GM13977 (cell line): Measurements from ENCODE around the gene BPHL.

Experiments
- DNase-seq: peaks from one replicate; pipeline ENCODE4 v3.0.0; 2012; ENCODE audit warnings: low spot score
- CTCF ChIP-seq: IDR thresholded peaks from 2 replicates; pipeline ENCODE4 v1.5.1; 2012; ENCODE audit warnings: mild to moderate bottlenecking, control low read depth; ENCODE audit not compliant: insufficient read depth; ENCODE audit errors: extremely low read depth, missing control alignments
- in situ Hi-C: fragments of 300-500 bp; cut with MboI; formaldehyde crosslinking; loops from one replicate; pipeline ENCODE4 v1.12.0; 2022; ENCODE audit warnings: low sequenced_read_pairs, low pct_unique_long_range_greater_than_20kb, mixed read lengths, inconsistent platforms; ENCODE audit not compliant: unreplicated experiment

BPHL gene

GRCh38 chr6:3199382-3199781 lies 80.9 kb downstream of the BPHL start:
- in situ Hi-C loops, result no loop called here
- TF ChIP-seq CTCF, result no peak
- DNase-seq, result no peak

DNA sequence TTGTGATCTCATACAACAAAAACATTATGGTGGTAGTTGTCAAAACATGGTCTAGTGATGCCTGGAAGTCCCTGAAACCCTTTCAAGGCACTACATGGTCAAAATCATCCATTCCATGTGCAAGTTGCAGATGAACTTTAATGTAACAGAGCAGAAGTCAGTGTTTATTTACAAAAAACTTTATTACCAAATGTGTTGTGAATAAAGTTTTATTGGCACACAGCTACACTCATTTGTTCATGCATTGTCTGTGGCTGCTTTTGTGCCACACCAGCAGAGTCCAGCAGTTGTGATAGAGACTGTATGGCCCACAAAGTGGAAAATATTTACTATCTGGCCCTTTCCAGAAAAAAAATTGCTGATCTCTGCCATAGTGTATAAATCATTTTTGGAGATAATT lies 82.2 kb downstream of the BPHL start:
- DNase-seq, result no peak
- in situ Hi-C loops, result no loop called here
- TF ChIP-seq CTCF, result no peak

DNA sequence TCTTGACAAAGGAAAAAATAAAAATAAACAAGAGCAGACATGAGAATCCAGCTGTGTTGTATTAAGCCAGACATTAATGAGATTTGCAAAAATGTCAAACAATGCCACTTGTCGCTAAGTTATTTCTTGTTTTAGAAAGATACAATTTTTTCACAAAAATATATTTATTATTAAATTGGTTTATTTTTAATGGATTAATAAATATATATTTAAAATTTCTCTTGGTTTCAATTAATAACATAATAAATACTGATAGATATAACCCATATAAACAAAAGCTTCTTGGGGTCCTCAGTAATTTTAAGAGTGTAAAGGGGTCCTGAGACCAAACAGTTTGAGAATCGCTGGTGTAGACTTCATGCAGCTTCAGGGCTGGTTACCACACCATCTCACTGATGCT lies 82.9 kb downstream of the BPHL start:
- DNase-seq, result no peak
- in situ Hi-C loops, result no loop called here
- TF ChIP-seq CTCF, result no peak
